HepG2 (cell line): ENCODE measurements around the gene OR1F1. TPM values are rescaled to one million over a fixed set of nuclear protein-coding genes. Genes with fewer than 3 reads are reported as not detected.

Experiments used
- CAMTA2 ChIP-seq: sonication (generic); formaldehyde crosslinking; IDR thresholded peaks from 2 replicates; pipeline ENCODE4 v1.4.0; 2020; ENCODE audit warnings: mild to moderate bottlenecking, missing genetic modification reagents, borderline replicate concordance
- GATAD1 ChIP-seq: IDR thresholded peaks from 2 replicates; pipeline ENCODE4 v1.6.1; 2016; ENCODE audit warnings: missing genetic modification reagents, missing compliant biosample characterization
- HNF4G ChIP-seq, 2 experiments: sonication (generic) in 1 of 2; formaldehyde crosslinking in 1 of 2; IDR thresholded peaks; 2 replicates each; pipeline versions ENCODE4 v1.4.0 to v1.6.1; 2011 to 2020; ENCODE audit warnings: borderline replicate concordance in 2 of 2, low read depth in 2 of 2, mild to moderate bottlenecking in 2 of 2, low read length in 1 of 2, missing genetic modification reagents in 1 of 2, moderate library complexity in 1 of 2
- NFKB2 ChIP-seq: sonication (generic); formaldehyde crosslinking; IDR thresholded peaks from 2 replicates; pipeline ENCODE4 v1.4.0; 2020; ENCODE audit warnings: missing genetic modification reagents, borderline replicate concordance
- NONO ChIP-seq, 2 experiments: fragments of 450-650 bp in 1 of 2; sonication (generic) in 1 of 2; formaldehyde crosslinking in 1 of 2; IDR thresholded peaks in 1 of 2; conservative IDR thresholded peaks in 1 of 2; 2 replicates each; pipeline versions ENCODE4 v1.6.1 to v1.8.0; 2017 to 2022; ENCODE audit warnings: mild to moderate bottlenecking in 1 of 2, missing genetic modification reagents in 1 of 2, moderate library complexity in 1 of 2
- STAG1 ChIP-seq: sonication (generic); formaldehyde crosslinking; IDR thresholded peaks from 2 replicates; pipeline ENCODE4 v1.4.0; 2020; ENCODE audit warnings: missing genetic modification reagents
- ZBTB38 ChIP-seq: sonication (generic); formaldehyde crosslinking; IDR thresholded peaks from 2 replicates; pipeline ENCODE4 v1.5.1; 2020; ENCODE audit warnings: mild to moderate bottlenecking, missing genetic modification reagents
- ZFY ChIP-seq: sonication (generic); formaldehyde crosslinking; IDR thresholded peaks from 2 replicates; pipeline ENCODE4 v1.4.0; 2020; ENCODE audit warnings: missing genetic modification reagents
- ZMYM2 ChIP-seq: sonication (generic); formaldehyde crosslinking; IDR thresholded peaks from 2 replicates; pipeline ENCODE4 v1.8.0; 2022; ENCODE audit warnings: mild to moderate bottlenecking, missing genetic modification reagents
- ZNF570 ChIP-seq: sonication (generic); formaldehyde crosslinking; IDR thresholded peaks from 2 replicates; pipeline ENCODE4 v1.4.0; 2020; ENCODE audit warnings: mild to moderate bottlenecking, missing genetic modification reagents, borderline replicate concordance
- ZNF615 ChIP-seq: sonication (generic); formaldehyde crosslinking; IDR thresholded peaks from 2 replicates; pipeline ENCODE4 v1.5.0; 2020; ENCODE audit warnings: mild to moderate bottlenecking, missing genetic modification reagents, borderline replicate concordance
- ZNF788 ChIP-seq: sonication (generic); formaldehyde crosslinking; IDR thresholded peaks from 2 replicates; pipeline ENCODE4 v1.5.0; 2020; ENCODE audit warnings: mild to moderate bottlenecking, missing genetic modification reagents, borderline replicate concordance
- polyA plus RNA-seq, 8 experiments: library from polyadenylated mRNA; depleted of rRNA in 3 of 8; stranded (reverse) in 7 of 8; unstranded in 1 of 8; fragments of >200 nt; fragmentation: Illumina TruSeq in 4 of 8; extraction: Trizol in 4 of 8; gene quantifications; 2 replicates each; pipeline versions ENCODE4 v1.2.1 to v1.2.3, GENCODE V29; 2011 to 2016; ENCODE audit warnings: low read depth in 4 of 8, missing spikeins in 1 of 8, mixed read lengths in 1 of 8; ENCODE audit not compliant: insufficient read depth in 1 of 8
- total RNA-seq, 5 experiments: library from RNA; depleted of rRNA; stranded (reverse); fragments of >200 nt; fragmentation: Illumina TruSeq; extraction: Trizol; gene quantifications; 2 replicates each; pipeline ENCODE4 v1.2.3, GENCODE V29; 2016; ENCODE audit warnings: low read depth in 1 of 5
- TF ChIP-seq, protein P1 (sequence below): sonication (generic); formaldehyde crosslinking; IDR thresholded peaks from 2 replicates; pipeline ENCODE4 v1.4.0; 2020; ENCODE audit warnings: missing genetic modification reagents
- TF ChIP-seq, protein P2 (sequence below): IDR thresholded peaks from 2 replicates; pipeline ENCODE4 v1.6.1; 2012; ENCODE audit warnings: inconsistent platforms
- TF ChIP-seq, protein P3 (sequence below): sonication (generic); formaldehyde crosslinking; IDR thresholded peaks from 2 replicates; pipeline ENCODE4 v1.5.0; 2020; ENCODE audit warnings: mild to moderate bottlenecking, missing genetic modification reagents, borderline replicate concordance
- TF ChIP-seq, protein P4 (sequence below): IDR thresholded peaks from 2 replicates; pipeline ENCODE4 v1.6.1; 2016; ENCODE audit warnings: low read depth, control low read depth
- TF ChIP-seq, protein P5 (sequence below): sonication (generic); formaldehyde crosslinking; IDR thresholded peaks from 2 replicates; pipeline ENCODE4 v1.8.1; 2023; ENCODE audit warnings: mild to moderate bottlenecking, missing genetic modification reagents

OR1F1 gene
- total and polyA plus RNA-seq, 2 of the 13 experiments (the other 11 are each of a cell fraction or from before 2014, with no cell fraction given): 0.90 TPM; not detected in 1

DNA sequence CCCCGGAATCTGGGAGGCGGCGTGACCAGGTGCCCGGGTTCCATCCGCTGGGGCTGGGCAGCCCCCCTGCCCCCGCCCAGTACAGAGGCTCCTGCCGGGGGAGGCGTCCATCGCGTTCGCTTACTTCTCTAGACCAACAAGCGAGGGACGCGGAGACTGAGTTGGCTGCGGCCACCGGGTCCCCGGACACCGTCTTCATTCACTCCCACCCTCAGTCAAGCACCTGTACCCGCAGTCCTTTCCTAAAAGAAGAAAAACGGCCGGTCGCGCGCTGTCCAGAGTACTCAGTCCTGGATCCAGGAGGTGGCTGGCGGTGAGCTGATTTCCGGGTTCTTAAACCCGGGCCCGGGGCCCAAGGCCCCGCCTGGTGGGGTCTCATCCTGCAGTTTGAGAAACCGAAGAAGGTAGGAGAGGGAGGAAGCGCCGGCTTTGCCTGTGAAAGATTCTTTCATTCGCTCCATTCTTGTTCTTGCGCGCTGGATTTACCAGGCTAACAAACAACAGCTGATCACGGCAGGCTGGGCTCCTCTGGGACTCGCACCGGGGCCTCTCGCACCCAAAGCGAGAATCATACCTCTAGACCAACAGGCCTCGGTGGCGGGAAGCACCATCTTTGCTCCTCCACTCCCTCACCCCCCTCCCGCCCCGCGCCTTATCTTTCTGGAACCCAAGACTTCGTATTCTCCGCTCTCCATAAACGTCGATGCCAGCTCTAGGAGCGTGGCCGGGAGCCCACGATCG, 17.4 kb upstream of the OR1F1 start (continued):
- TF ChIP-seq, protein P1, sequence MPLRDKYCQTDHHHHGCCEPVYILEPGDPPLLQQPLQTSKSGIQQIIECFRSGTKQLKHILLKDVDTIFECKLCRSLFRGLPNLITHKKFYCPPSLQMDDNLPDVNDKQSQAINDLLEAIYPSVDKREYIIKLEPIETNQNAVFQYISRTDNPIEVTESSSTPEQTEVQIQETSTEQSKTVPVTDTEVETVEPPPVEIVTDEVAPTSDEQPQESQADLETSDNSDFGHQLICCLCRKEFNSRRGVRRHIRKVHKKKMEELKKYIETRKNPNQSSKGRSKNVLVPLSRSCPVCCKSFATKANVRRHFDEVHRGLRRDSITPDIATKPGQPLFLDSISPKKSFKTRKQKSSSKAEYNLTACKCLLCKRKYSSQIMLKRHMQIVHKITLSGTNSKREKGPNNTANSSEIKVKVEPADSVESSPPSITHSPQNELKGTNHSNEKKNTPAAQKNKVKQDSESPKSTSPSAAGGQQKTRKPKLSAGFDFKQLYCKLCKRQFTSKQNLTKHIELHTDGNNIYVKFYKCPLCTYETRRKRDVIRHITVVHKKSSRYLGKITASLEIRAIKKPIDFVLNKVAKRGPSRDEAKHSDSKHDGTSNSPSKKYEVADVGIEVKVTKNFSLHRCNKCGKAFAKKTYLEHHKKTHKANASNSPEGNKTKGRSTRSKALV (CRISPR knock-in tag): peak; percentile 66; the same call in 1 of the 2 replicates
- TF ChIP-seq ZNF615 (CRISPR knock-in tag) (no peak), ZMYM2 (CRISPR knock-in tag) (0 out of 2 replicates have a peak, but pooled peaks have one; percentile 19), ZBTB38 (CRISPR knock-in tag) (0 out of 2 replicates have a peak, but pooled peaks have one; percentile 14), ZNF570 (no peak), ZNF788 (CRISPR knock-in tag) (peak; percentile 15; the same call in 1 of the 2 replicates), STAG1 (no peak), HNF4G (IDR thresholded peaks at IDR 0.05; ENCODE audit: borderline replicate concordance, low read depth, low read length) (no peak), HNF4G (CRISPR knock-in tag; IDR thresholded peaks at IDR 0.05; ENCODE audit: borderline replicate concordance, low read depth) (no peak), CAMTA2 (CRISPR knock-in tag) (no peak), NONO (IDR thresholded peaks at IDR 0.05) (no peak), NONO (CRISPR knock-in tag; conservative IDR thresholded peaks at IDR 0.05) (0 out of 2 replicates have a peak, but pooled peaks have one; percentile 7), ZFY (0 out of 2 replicates have a peak, but pooled peaks have one; percentile 4), GATAD1 (CRISPR knock-in tag) (no peak), NFKB2 (CRISPR knock-in tag) (no peak)
- TF ChIP-seq, protein P2, sequence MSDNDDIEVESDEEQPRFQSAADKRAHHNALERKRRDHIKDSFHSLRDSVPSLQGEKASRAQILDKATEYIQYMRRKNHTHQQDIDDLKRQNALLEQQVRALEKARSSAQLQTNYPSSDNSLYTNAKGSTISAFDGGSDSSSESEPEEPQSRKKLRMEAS: peak; percentile 14; the same call in 1 of the 2 replicates
- TF ChIP-seq, protein P3, sequence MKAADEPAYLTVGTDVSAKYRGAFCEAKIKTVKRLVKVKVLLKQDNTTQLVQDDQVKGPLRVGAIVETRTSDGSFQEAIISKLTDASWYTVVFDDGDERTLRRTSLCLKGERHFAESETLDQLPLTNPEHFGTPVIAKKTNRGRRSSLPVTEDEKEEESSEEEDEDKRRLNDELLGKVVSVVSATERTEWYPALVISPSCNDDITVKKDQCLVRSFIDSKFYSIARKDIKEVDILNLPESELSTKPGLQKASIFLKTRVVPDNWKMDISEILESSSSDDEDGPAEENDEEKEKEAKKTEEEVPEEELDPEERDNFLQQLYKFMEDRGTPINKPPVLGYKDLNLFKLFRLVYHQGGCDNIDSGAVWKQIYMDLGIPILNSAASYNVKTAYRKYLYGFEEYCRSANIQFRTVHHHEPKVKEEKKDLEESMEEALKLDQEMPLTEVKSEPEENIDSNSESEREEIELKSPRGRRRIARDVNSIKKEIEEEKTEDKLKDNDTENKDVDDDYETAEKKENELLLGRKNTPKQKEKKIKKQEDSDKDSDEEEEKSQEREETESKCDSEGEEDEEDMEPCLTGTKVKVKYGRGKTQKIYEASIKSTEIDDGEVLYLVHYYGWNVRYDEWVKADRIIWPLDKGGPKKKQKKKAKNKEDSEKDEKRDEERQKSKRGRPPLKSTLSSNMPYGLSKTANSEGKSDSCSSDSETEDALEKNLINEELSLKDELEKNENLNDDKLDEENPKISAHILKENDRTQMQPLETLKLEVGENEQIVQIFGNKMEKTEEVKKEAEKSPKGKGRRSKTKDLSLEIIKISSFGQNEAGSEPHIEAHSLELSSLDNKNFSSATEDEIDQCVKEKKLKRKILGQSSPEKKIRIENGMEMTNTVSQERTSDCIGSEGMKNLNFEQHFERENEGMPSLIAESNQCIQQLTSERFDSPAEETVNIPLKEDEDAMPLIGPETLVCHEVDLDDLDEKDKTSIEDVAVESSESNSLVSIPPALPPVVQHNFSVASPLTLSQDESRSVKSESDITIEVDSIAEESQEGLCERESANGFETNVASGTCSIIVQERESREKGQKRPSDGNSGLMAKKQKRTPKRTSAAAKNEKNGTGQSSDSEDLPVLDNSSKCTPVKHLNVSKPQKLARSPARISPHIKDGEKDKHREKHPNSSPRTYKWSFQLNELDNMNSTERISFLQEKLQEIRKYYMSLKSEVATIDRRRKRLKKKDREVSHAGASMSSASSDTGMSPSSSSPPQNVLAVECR: peak; percentile 58
- TF ChIP-seq, protein P4, sequence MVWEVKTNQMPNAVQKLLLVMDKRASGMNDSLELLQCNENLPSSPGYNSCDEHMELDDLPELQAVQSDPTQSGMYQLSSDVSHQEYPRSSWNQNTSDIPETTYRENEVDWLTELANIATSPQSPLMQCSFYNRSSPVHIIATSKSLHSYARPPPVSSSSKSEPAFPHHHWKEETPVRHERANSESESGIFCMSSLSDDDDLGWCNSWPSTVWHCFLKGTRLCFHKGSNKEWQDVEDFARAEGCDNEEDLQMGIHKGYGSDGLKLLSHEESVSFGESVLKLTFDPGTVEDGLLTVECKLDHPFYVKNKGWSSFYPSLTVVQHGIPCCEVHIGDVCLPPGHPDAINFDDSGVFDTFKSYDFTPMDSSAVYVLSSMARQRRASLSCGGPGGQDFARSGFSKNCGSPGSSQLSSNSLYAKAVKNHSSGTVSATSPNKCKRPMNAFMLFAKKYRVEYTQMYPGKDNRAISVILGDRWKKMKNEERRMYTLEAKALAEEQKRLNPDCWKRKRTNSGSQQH (CRISPR knock-in tag): 0 out of 2 replicates have a peak, but pooled peaks have one; percentile 33
- TF ChIP-seq, protein P5, sequence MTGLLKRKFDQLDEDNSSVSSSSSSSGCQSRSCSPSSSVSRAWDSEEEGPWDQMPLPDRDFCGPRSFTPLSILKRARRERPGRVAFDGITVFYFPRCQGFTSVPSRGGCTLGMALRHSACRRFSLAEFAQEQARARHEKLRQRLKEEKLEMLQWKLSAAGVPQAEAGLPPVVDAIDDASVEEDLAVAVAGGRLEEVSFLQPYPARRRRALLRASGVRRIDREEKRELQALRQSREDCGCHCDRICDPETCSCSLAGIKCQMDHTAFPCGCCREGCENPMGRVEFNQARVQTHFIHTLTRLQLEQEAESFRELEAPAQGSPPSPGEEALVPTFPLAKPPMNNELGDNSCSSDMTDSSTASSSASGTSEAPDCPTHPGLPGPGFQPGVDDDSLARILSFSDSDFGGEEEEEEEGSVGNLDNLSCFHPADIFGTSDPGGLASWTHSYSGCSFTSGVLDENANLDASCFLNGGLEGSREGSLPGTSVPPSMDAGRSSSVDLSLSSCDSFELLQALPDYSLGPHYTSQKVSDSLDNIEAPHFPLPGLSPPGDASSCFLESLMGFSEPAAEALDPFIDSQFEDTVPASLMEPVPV (CRISPR knock-in tag): peak; percentile 78; the same call in 1 of the 2 replicates
